Measurements from ENCODE around the gene LRRC27.

DNA sequence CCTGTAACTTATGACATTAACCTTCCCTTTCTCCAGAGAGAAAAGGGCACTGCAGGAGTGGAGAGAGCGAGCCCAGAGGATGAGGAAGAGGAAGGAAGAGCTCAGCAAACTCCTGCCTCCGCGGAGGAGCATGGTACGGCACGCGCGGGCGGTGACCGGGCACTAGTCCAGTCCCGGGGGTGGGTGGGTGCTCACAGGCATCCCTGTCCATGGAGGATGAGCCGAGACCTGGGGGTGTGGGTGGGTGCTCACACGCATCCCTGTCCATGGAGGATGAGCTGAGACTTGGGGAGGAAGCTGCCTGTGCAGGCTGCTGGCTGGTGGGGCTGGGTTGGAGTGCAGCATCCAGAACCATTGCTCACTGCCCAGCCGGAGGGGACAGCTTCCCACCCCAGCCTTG, 23.8 kb downstream of the LRRC27 start:
- TF ChIP-seq, protein P1, sequence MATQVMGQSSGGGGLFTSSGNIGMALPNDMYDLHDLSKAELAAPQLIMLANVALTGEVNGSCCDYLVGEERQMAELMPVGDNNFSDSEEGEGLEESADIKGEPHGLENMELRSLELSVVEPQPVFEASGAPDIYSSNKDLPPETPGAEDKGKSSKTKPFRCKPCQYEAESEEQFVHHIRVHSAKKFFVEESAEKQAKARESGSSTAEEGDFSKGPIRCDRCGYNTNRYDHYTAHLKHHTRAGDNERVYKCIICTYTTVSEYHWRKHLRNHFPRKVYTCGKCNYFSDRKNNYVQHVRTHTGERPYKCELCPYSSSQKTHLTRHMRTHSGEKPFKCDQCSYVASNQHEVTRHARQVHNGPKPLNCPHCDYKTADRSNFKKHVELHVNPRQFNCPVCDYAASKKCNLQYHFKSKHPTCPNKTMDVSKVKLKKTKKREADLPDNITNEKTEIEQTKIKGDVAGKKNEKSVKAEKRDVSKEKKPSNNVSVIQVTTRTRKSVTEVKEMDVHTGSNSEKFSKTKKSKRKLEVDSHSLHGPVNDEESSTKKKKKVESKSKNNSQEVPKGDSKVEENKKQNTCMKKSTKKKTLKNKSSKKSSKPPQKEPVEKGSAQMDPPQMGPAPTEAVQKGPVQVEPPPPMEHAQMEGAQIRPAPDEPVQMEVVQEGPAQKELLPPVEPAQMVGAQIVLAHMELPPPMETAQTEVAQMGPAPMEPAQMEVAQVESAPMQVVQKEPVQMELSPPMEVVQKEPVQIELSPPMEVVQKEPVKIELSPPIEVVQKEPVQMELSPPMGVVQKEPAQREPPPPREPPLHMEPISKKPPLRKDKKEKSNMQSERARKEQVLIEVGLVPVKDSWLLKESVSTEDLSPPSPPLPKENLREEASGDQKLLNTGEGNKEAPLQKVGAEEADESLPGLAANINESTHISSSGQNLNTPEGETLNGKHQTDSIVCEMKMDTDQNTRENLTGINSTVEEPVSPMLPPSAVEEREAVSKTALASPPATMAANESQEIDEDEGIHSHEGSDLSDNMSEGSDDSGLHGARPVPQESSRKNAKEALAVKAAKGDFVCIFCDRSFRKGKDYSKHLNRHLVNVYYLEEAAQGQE (IDR thresholded peaks at IDR 0.05), result no peak
- TF ChIP-seq, protein P2, sequence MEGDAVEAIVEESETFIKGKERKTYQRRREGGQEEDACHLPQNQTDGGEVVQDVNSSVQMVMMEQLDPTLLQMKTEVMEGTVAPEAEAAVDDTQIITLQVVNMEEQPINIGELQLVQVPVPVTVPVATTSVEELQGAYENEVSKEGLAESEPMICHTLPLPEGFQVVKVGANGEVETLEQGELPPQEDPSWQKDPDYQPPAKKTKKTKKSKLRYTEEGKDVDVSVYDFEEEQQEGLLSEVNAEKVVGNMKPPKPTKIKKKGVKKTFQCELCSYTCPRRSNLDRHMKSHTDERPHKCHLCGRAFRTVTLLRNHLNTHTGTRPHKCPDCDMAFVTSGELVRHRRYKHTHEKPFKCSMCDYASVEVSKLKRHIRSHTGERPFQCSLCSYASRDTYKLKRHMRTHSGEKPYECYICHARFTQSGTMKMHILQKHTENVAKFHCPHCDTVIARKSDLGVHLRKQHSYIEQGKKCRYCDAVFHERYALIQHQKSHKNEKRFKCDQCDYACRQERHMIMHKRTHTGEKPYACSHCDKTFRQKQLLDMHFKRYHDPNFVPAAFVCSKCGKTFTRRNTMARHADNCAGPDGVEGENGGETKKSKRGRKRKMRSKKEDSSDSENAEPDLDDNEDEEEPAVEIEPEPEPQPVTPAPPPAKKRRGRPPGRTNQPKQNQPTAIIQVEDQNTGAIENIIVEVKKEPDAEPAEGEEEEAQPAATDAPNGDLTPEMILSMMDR (IDR thresholded peaks at IDR 0.05), result no peak
